ENCODE data around the gene KDM2A.

KDM2A gene

GRCh38 chr11:67118801-67119584 is at the start of gene KDM2A:
Gene KDM2A, plus strand, starts transcription at chr11:67119263. Its CDS starts 2,054 bp downstream, at chr11:67121317.
- Histone ChIP-seq H3K9ac (ENCODE audit: low read length in 2 of 2) (peak within 1 kb of the TSS; percentile 86 to 93), H3K9me3 (ENCODE audit: control insufficient read depth in 2 of 2, low read length in 2 of 2) (no peaks in the 10 kb centered on the region), H3K27ac (ENCODE audit: low read length) (peak within 1 kb of the TSS; percentile 79), H3K4me3 (ENCODE audit: low read length in 2 of 2) (peak within 1 kb of the TSS; percentile 90 to 96), H3K36me3 (ENCODE audit: control insufficient read depth in 2 of 2, insufficient read depth in 2 of 2, low read length in 2 of 2) (no peaks in the 10 kb centered on the region), H3K4me1 (ENCODE audit: control insufficient read depth, insufficient read depth, low read length) (peaks cover 13% of the 10 kb centered on the region), H3K27me3 (ENCODE audit: control insufficient read depth in 1 of 2, insufficient read depth in 2 of 2, low read length in 2 of 2) (no peaks in the 10 kb centered on the region)

GRCh38 chr11:67071420-67072284 is 47.4 kb upstream of the KDM2A start:
- Histone ChIP-seq H3K27me3 (ENCODE audit: control insufficient read depth in 1 of 2, insufficient read depth in 2 of 2, low read length in 2 of 2) (no peaks in the 10 kb centered on the region), H3K4me3 (ENCODE audit: low read length in 2 of 2) (peak overlapping the region in 1 of 2 donors; percentile 57), H3K9ac (ENCODE audit: low read length in 2 of 2) (no peak overlapping the region), H3K9me3 (ENCODE audit: control insufficient read depth in 2 of 2, low read length in 2 of 2) (no peaks in the 10 kb centered on the region), H3K36me3 (ENCODE audit: control insufficient read depth in 2 of 2, insufficient read depth in 2 of 2, low read length in 2 of 2) (no peaks in the 10 kb centered on the region), H3K4me1 (ENCODE audit: control insufficient read depth, insufficient read depth, low read length) (peaks cover 4% of the 10 kb centered on the region), H3K27ac (ENCODE audit: low read length) (no peak overlapping the region)

GRCh38 chr11:67072295-67072694 is 46.8 kb upstream of the KDM2A start:
- peaks cover 4% of the 10 kb centered on the region for H3K4me1 ChIP-seq (ENCODE audit: control insufficient read depth, insufficient read depth, low read length)
- H3K9ac ChIP-seq (ENCODE audit: low read length in 2 of 2) = no peak overlapping the region
- no peak overlapping the region for H3K27ac ChIP-seq (ENCODE audit: low read length)
- no peaks in the 10 kb centered on the region for H3K27me3 ChIP-seq (ENCODE audit: control insufficient read depth in 1 of 2, insufficient read depth in 2 of 2, low read length in 2 of 2)
- H3K36me3 ChIP-seq (ENCODE audit: control insufficient read depth in 2 of 2, insufficient read depth in 2 of 2, low read length in 2 of 2) = no peaks in the 10 kb centered on the region
- H3K4me3 ChIP-seq (ENCODE audit: low read length in 2 of 2) = no peak overlapping the region
- no peaks in the 10 kb centered on the region for H3K9me3 ChIP-seq (ENCODE audit: control insufficient read depth in 2 of 2, low read length in 2 of 2)

- Histone ChIP-seq H3K36me3 (ENCODE audit: control insufficient read depth in 2 of 2, insufficient read depth in 2 of 2, low read length in 2 of 2) (no peaks in the 10 kb centered on the region), H3K27ac (ENCODE audit: low read length) (no peak overlapping the region), H3K4me1 (ENCODE audit: control insufficient read depth, insufficient read depth, low read length) (peaks cover 4% of the 10 kb centered on the region), H3K9me3 (ENCODE audit: control insufficient read depth in 2 of 2, low read length in 2 of 2) (no peaks in the 10 kb centered on the region), H3K9ac (ENCODE audit: low read length in 2 of 2) (no peak overlapping the region), H3K27me3 (ENCODE audit: control insufficient read depth in 1 of 2, insufficient read depth in 2 of 2, low read length in 2 of 2) (no peaks in the 10 kb centered on the region), H3K4me3 (ENCODE audit: low read length in 2 of 2) (no peak overlapping the region)
Observed at GRCh38 chr11:67073908-67074307, 45.2 kb upstream of the KDM2A start.

GRCh38 chr11:67076202-67076601 is 42.9 kb upstream of the KDM2A start:
- Histone ChIP-seq H3K4me3 (ENCODE audit: low read length in 2 of 2) (no peak overlapping the region), H3K9ac (ENCODE audit: low read length in 2 of 2) (no peak overlapping the region), H3K27ac (ENCODE audit: low read length) (no peak overlapping the region), H3K36me3 (ENCODE audit: control insufficient read depth in 2 of 2, insufficient read depth in 2 of 2, low read length in 2 of 2) (no peaks in the 10 kb centered on the region), H3K4me1 (ENCODE audit: control insufficient read depth, insufficient read depth, low read length) (peaks cover 4% of the 10 kb centered on the region), H3K9me3 (ENCODE audit: control insufficient read depth in 2 of 2, low read length in 2 of 2) (no peaks in the 10 kb centered on the region), H3K27me3 (ENCODE audit: control insufficient read depth in 1 of 2, insufficient read depth in 2 of 2, low read length in 2 of 2) (no peaks in the 10 kb centered on the region)

- no peak overlapping the region for H3K9ac ChIP-seq (ENCODE audit: low read length in 2 of 2)
- no peaks in the 10 kb centered on the region for H3K27me3 ChIP-seq (ENCODE audit: control insufficient read depth in 1 of 2, insufficient read depth in 2 of 2, low read length in 2 of 2)
- no peak overlapping the region for H3K27ac ChIP-seq (ENCODE audit: low read length)
- peaks cover 5% of the 10 kb centered on the region for H3K4me1 ChIP-seq (ENCODE audit: control insufficient read depth, insufficient read depth, low read length)
- H3K36me3 ChIP-seq (ENCODE audit: control insufficient read depth in 2 of 2, insufficient read depth in 2 of 2, low read length in 2 of 2) = no peaks in the 10 kb centered on the region
- no peak overlapping the region for H3K4me3 ChIP-seq (ENCODE audit: low read length in 2 of 2)
- no peaks in the 10 kb centered on the region for H3K9me3 ChIP-seq (ENCODE audit: control insufficient read depth in 2 of 2, low read length in 2 of 2)
Observed at GRCh38 chr11:67079065-67079705, 39.9 kb upstream of the KDM2A start.

- Histone ChIP-seq H3K4me1 (ENCODE audit: control insufficient read depth, insufficient read depth, low read length) (peaks cover 5% of the 10 kb centered on the region), H3K4me3 (ENCODE audit: low read length in 2 of 2) (no peak overlapping the region), H3K9ac (ENCODE audit: low read length in 2 of 2) (no peak overlapping the region), H3K27me3 (ENCODE audit: control insufficient read depth in 1 of 2, insufficient read depth in 2 of 2, low read length in 2 of 2) (no peaks in the 10 kb centered on the region), H3K36me3 (ENCODE audit: control insufficient read depth in 2 of 2, insufficient read depth in 2 of 2, low read length in 2 of 2) (no peaks in the 10 kb centered on the region), H3K27ac (ENCODE audit: low read length) (no peak overlapping the region), H3K9me3 (ENCODE audit: control insufficient read depth in 2 of 2, low read length in 2 of 2) (no peaks in the 10 kb centered on the region)
Observed at GRCh38 chr11:67082071-67082791, 36.8 kb upstream of the KDM2A start.

GRCh38 chr11:67083786-67084366 is 35.2 kb upstream of the KDM2A start:
- no peak overlapping the region for H3K9ac ChIP-seq (ENCODE audit: low read length in 2 of 2)
- no peaks in the 10 kb centered on the region for H3K36me3 ChIP-seq (ENCODE audit: control insufficient read depth in 2 of 2, insufficient read depth in 2 of 2, low read length in 2 of 2)
- no peaks in the 10 kb centered on the region for H3K27me3 ChIP-seq (ENCODE audit: control insufficient read depth in 1 of 2, insufficient read depth in 2 of 2, low read length in 2 of 2)
- no peak overlapping the region for H3K4me3 ChIP-seq (ENCODE audit: low read length in 2 of 2)
- no peaks in the 10 kb centered on the region for H3K9me3 ChIP-seq (ENCODE audit: control insufficient read depth in 2 of 2, low read length in 2 of 2)
- no peak overlapping the region for H3K27ac ChIP-seq (ENCODE audit: low read length)
- peaks cover 5% of the 10 kb centered on the region for H3K4me1 ChIP-seq (ENCODE audit: control insufficient read depth, insufficient read depth, low read length)

GRCh38 chr11:67085617-67086016 is 33.4 kb upstream of the KDM2A start:
- Histone ChIP-seq H3K27me3 (ENCODE audit: control insufficient read depth in 1 of 2, insufficient read depth in 2 of 2, low read length in 2 of 2) (no peaks in the 10 kb centered on the region), H3K9ac (ENCODE audit: low read length in 2 of 2) (no peak overlapping the region), H3K4me1 (ENCODE audit: control insufficient read depth, insufficient read depth, low read length) (peaks cover 5% of the 10 kb centered on the region), H3K9me3 (ENCODE audit: control insufficient read depth in 2 of 2, low read length in 2 of 2) (no peaks in the 10 kb centered on the region), H3K4me3 (ENCODE audit: low read length in 2 of 2) (no peak overlapping the region), H3K36me3 (ENCODE audit: control insufficient read depth in 2 of 2, insufficient read depth in 2 of 2, low read length in 2 of 2) (no peaks in the 10 kb centered on the region), H3K27ac (ENCODE audit: low read length) (no peak overlapping the region)

- Histone ChIP-seq H3K36me3 (ENCODE audit: control insufficient read depth in 2 of 2, insufficient read depth in 2 of 2, low read length in 2 of 2) (no peaks in the 10 kb centered on the region), H3K9ac (ENCODE audit: low read length in 2 of 2) (no peak overlapping the region), H3K9me3 (ENCODE audit: control insufficient read depth in 2 of 2, low read length in 2 of 2) (no peaks in the 10 kb centered on the region), H3K27me3 (ENCODE audit: control insufficient read depth in 1 of 2, insufficient read depth in 2 of 2, low read length in 2 of 2) (no peaks in the 10 kb centered on the region), H3K4me3 (ENCODE audit: low read length in 2 of 2) (no peak overlapping the region), H3K4me1 (ENCODE audit: control insufficient read depth, insufficient read depth, low read length) (no peaks in the 10 kb centered on the region), H3K27ac (ENCODE audit: low read length) (no peak overlapping the region)
Observed at GRCh38 chr11:67090717-67091116, 28.3 kb upstream of the KDM2A start.
